ENCODE measurements around the gene FAM168B.

FAM168B gene

GRCh38 chr2:131043199-131044074, 49.8 kb downstream of the FAM168B start:
- no peak for TF ChIP-seq CTCF (IDR thresholded peaks at IDR 0.05)

- no peak for TF ChIP-seq CTCF (IDR thresholded peaks at IDR 0.05)
These were observed 51.0 kb downstream of the FAM168B start for GRCh38 chr2:131042148-131042775.

GRCh38 chr2:131041402-131042147, 51.7 kb downstream of the FAM168B start:
- TF ChIP-seq CTCF (IDR thresholded peaks at IDR 0.05): no peak

GRCh38 chr2:131040661-131041401, 52.4 kb downstream of the FAM168B start:
- no peak for TF ChIP-seq CTCF (IDR thresholded peaks at IDR 0.05)

GRCh38 chr2:131039908-131040660, 53.2 kb downstream of the FAM168B start:
- no peak for TF ChIP-seq CTCF (IDR thresholded peaks at IDR 0.05)

- TF ChIP-seq CTCF (IDR thresholded peaks at IDR 0.05): no peak
These were observed 53.7 kb downstream of the FAM168B start for GRCh38 chr2:131039535-131039907.
